Transverse colon (tissue), 4 donors: ENCODE measurements around the gene CHAT. TPM values are rescaled to one million over a fixed set of nuclear protein-coding genes. Genes with fewer than 3 reads are reported as not detected.

Experiments used
- DNase-seq: peaks from one replicate; pipeline ENCODE4 v3.0.0-alpha.2; 2019
- H3K27ac ChIP-seq, 4 donors: fragments of 200-600 bp; sonication (generic); 2 replicates each; pipeline ENCODE4 v1.5.1; 2016 to 2018; ENCODE audit warnings: inconsistent platforms in 4 of 4
- H3K27me3 ChIP-seq: fragments of 200-600 bp; sonication (generic); 2 replicates; pipeline ENCODE4 v1.5.1; 2017; ENCODE audit warnings: inconsistent platforms
- H3K36me3 ChIP-seq, 4 donors: fragments of 200-600 bp; sonication (generic); 2 replicates each; pipeline ENCODE4 v1.5.1; 2017 to 2019; ENCODE audit warnings: inconsistent platforms in 4 of 4
- H3K4me1 ChIP-seq, 4 donors: fragments of 200-600 bp; sonication (generic); 2 replicates each; pipeline ENCODE4 v1.5.1; 2017 to 2020; ENCODE audit warnings: inconsistent platforms in 4 of 4
- H3K4me3 ChIP-seq, 4 donors: fragments of 200-600 bp; sonication (generic); 1 replicate in 1 of 4; 2 replicates in 3 of 4; pipeline versions ENCODE4 v1.5.1 to v1.6.1; 2017 to 2019; ENCODE audit warnings: inconsistent platforms in 4 of 4
- H3K9me3 ChIP-seq, 2 donors: fragments of 200-600 bp; sonication (generic); 2 replicates each; pipeline ENCODE4 v1.5.1; 2017 to 2019; ENCODE audit warnings: inconsistent platforms in 2 of 2
- CTCF ChIP-seq, 5 experiments: fragments of 200-600 bp in 3 of 5; fragments of 450-650 bp in 2 of 5; sonication (generic) in 3 of 5; IDR thresholded peaks; 1 replicate in 2 of 5; 2 replicates in 3 of 5; pipeline ENCODE4 v1.5.1; 2016 to 2017; ENCODE audit warnings: antibody characterized with exemption in 5 of 5, inconsistent platforms in 3 of 5, mild to moderate bottlenecking in 2 of 5, moderate library complexity in 1 of 5
- EP300 ChIP-seq: sonication (generic); formaldehyde crosslinking; IDR thresholded peaks from one replicate; pipeline ENCODE4 v1.6.1; 2017; ENCODE audit warnings: antibody characterized with exemption, low read depth
- POLR2A ChIP-seq: fragments of 450-650 bp; IDR thresholded peaks from one replicate; pipeline ENCODE4 v1.6.1; 2016; ENCODE audit warnings: antibody characterized with exemption, mild to moderate bottlenecking, moderate library complexity
- POLR2AphosphoS5 ChIP-seq, 3 donors: sonication (generic); formaldehyde crosslinking; IDR thresholded peaks; one replicate each; pipeline ENCODE4 v1.6.1; 2016; ENCODE audit warnings: antibody characterized with exemption in 3 of 3
- WGBS, 2 donors: methylation state at CpG; one replicate each; pipeline ENCODE4 v1.1.5; 2018; ENCODE audit warnings: low coverage in 1 of 2; 5-methylcytosine and 5-hydroxymethylcytosine counted together
- in situ Hi-C, 4 donors: fragments of 200-750 bp; cut with MboI; loops; one replicate each; pipeline versions ENCODE4 v1.15.0 to v1.15.1; 2017; ENCODE audit warnings: low sequenced_read_pairs in 3 of 4, low pct_ligation_motif_present in 1 of 4, low pct_unique_long_range_greater_than_20kb in 1 of 4
- intact Hi-C: fragments of 100-400 bp; cut with DNase I; formaldehyde crosslinking; loops from one replicate; pipeline ENCODE4 v1.15.1; 2023; ENCODE audit warnings: low total_unique reads
- total RNA-seq, 4 donors: library from RNA; depleted of rRNA; stranded (reverse); fragments of >200 nt; gene quantifications; one replicate each; pipeline ENCODE4 v1.1.0, GENCODE V29; 2016

CHAT gene
- total RNA-seq, 4 donors from 2014 or later: 1.1 to 3.8 TPM; not detected in 2

DNA sequence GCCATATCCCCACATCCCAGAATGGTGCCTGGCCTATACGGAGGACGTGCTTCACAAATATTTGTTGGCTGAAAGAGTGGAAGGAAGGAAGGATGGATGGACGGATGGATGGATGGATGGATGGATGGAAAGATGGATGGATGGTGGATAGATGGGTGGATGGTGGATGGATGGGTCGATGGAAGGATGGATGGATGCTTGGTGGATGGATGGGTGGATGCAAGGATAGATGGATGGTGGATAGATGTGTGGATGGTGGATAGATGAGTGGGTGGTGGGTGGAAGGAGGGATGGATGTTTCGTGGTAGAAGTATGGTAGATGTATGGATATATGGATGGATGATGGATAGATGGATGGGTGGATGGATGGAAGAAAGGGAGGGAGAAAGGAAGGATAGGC, 10.8 kb downstream of the CHAT start:
- 64 to 75% methylated on average over 2 to 5 of the region's 5 CpGs for WGBS, 2 donors

GRCh38 chr10:49625411-49625810, 11.6 kb downstream of the CHAT start:
- Histone ChIP-seq H3K27me3 (no peaks in the 10 kb centered on the region), H3K4me3 (no peak overlapping the region), H3K9me3 (no peaks in the 10 kb centered on the region), H3K27ac (no peak overlapping the region), H3K36me3 (no peaks in the 10 kb centered on the region), H3K4me1 (no peaks in the 10 kb centered on the region)
- WGBS, 2 donors: 79% methylated on average over 10 of the region's 10 CpGs; no CpG with 5 or more reads in 1 of the 2 donors
- in situ Hi-C loops: no loop called here
- TF ChIP-seq CTCF (IDR thresholded peaks at IDR 0.05) (no peak), POLR2A (no peak), EP300 (no peak), POLR2AphosphoS5 (IDR thresholded peaks at IDR 0.05) (no peak)
- intact Hi-C loops: no loop called here
- no peak for DNase-seq

More for the DNA sequence above, 10.8 kb downstream of the CHAT start:
- intact Hi-C loops (no loop called here), in situ Hi-C loops (no loop called here)
- TF ChIP-seq EP300 (no peak), POLR2A (no peak), CTCF (IDR thresholded peaks at IDR 0.05) (no peak), POLR2AphosphoS5 (IDR thresholded peaks at IDR 0.05) (no peak)
- no peaks in the 10 kb centered on the region for H3K27me3 ChIP-seq
- H3K27ac ChIP-seq: no peak overlapping the region
- no peaks in the 10 kb centered on the region for H3K4me1 ChIP-seq
- no peaks in the 10 kb centered on the region for H3K36me3 ChIP-seq
- no peak overlapping the region for H3K4me3 ChIP-seq
- H3K9me3 ChIP-seq: no peaks in the 10 kb centered on the region
- no peak for DNase-seq

DNA sequence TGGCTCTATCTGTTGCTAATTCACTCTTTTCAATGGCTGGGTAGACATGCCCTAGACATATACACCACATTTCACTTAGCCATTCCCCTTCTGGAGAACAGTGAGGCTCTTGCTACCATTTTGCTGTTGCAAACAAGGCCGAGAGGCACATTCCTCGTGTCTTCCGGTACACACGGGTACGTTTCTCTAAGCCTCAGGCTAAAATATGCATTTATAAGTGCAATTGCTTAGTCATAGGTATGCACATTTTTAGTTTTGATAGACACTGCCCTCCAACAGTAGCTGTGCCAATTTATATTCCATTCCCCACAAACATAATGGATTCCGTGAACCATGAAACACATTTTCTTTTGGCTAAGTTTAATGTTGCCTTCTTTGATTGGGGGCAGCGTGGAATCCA, 13.2 kb downstream of the CHAT start:
- in situ Hi-C loops: no loop called here
- Histone ChIP-seq H3K4me1 (no peaks in the 10 kb centered on the region), H3K36me3 (no peaks in the 10 kb centered on the region), H3K27me3 (no peaks in the 10 kb centered on the region), H3K27ac (no peak overlapping the region), H3K4me3 (no peak overlapping the region), H3K9me3 (no peaks in the 10 kb centered on the region)
- TF ChIP-seq CTCF (IDR thresholded peaks at IDR 0.05): no peak
- no peak for TF ChIP-seq POLR2A
- TF ChIP-seq POLR2AphosphoS5 (IDR thresholded peaks at IDR 0.05): no peak
- TF ChIP-seq EP300: no peak
- intact Hi-C loops: no loop called here
- DNase-seq: no peak
- 86 to 95% methylated on average over 5 to 7 of the region's 7 CpGs for WGBS, 2 donors

- H3K4me1 ChIP-seq: no peaks in the 10 kb centered on the region
- in situ Hi-C loops (no loop called here), intact Hi-C loops (no loop called here)
- no peaks in the 10 kb centered on the region for H3K27me3 ChIP-seq
- H3K27ac ChIP-seq: no peak overlapping the region
- no peaks in the 10 kb centered on the region for H3K36me3 ChIP-seq
- WGBS, 2 donors: 60 to 83% methylated on average over 1 to 18 of the region's 18 CpGs
- TF ChIP-seq CTCF (IDR thresholded peaks at IDR 0.05) (no peak), EP300 (no peak), POLR2AphosphoS5 (IDR thresholded peaks at IDR 0.05) (no peak), POLR2A (no peak)
- H3K4me3 ChIP-seq: no peak overlapping the region
- H3K9me3 ChIP-seq: no peaks in the 10 kb centered on the region
- DNase-seq: no peak
These were observed 13.9 kb downstream of the CHAT start for GRCh38 chr10:49627644-49628247.
